ENCODE data around the gene OR10G7.
"Not testable (repeated sequence)": the region's sequence is repeated elsewhere in the genome, so short reads cannot be mapped to it uniquely, and the experiment has no call there.

DNA sequence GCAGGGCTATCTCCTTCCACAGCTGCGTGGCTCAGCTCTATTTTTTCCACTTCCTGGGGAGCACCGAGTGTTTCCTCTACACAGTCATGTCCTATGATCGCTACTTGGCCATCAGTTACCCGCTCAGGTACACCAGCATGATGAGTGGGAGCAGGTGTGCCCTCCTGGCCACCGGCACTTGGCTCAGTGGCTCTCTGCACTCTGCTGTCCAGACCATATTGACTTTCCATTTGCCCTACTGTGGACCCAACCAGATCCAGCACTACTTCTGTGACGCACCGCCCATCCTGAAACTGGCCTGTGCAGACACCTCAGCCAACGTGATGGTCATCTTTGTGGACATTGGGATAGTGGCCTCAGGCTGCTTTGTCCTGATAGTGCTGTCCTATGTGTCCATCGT, 25.3 kb downstream of the OR10G7 start:
- TF ChIP-seq POLR2A (IDR thresholded peaks at IDR 0.05; ENCODE audit: low read length); GATA1 (IDR thresholded peaks at IDR 0.05; ENCODE audit: low read depth, low read length): not testable (repeated sequence)
